Measurements from ENCODE around the gene SMIM30. TPM values are rescaled to one million over a fixed set of nuclear protein-coding genes. Genes with fewer than 3 reads are reported as not detected.

Gene SMIM30
- total RNA-seq, 1 experiment from 2014 or later: 55.8 TPM

DNA sequence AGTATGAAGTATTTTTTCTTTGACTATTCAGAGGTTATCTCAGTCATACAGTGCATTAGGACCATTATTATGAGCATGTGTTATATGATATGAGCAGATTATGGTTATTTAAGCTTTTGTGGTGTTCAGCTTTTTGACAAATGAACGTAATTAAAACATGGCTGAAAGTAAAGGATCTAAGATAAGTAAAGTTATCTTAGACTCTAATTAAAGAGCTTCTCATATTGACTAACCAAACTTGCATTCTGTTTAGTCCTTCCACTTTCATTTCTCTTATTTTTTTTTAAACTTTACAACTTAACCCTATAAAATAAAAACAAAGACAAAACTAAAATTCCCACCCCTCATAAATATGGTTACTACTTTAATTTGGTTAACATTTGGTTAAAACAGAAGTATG lies 24.8 kb downstream of the SMIM30 start:
- Histone ChIP-seq H3K4me2 (ENCODE audit: low read length) (no peak overlapping the region), H3K79me2 (ENCODE audit: insufficient read depth, low read length) (no peaks in the 10 kb centered on the region), H3K4me1 (ENCODE audit: control insufficient read depth in 1 of 2, insufficient read depth in 2 of 2, low read length in 2 of 2) (no peaks in the 10 kb centered on the region), H3K9me3 (ENCODE audit: control insufficient read depth in 1 of 2, insufficient read depth in 1 of 2, low read depth in 1 of 2, low read length in 2 of 2) (no peaks in the 10 kb centered on the region), H3K27me3 (ENCODE audit: insufficient read depth, low read length) (no peaks in the 10 kb centered on the region), H4K20me1 (ENCODE audit: insufficient read depth) (no peaks in the 10 kb centered on the region), H2AFZ (ENCODE audit: low read depth, low read length, poor library complexity, severe bottlenecking) (no peak overlapping the region), H3K9ac (ENCODE audit: low read length) (no peak overlapping the region), H3K27ac (ENCODE audit: low read depth, low read length) (no peak overlapping the region), H3K4me3 (replicated peaks in 1 of 2; ENCODE audit: low read depth in 1 of 2, low read length in 2 of 2) (no peak overlapping the region), H3K36me3 (ENCODE audit: control insufficient read depth in 1 of 2, insufficient read depth in 2 of 2, low read length in 2 of 2) (no peaks in the 10 kb centered on the region), H3K9me2 (ENCODE audit: insufficient read depth) (no peaks in the 10 kb centered on the region)
- no TSS peak for BruUV-seq (replicated peaks)
- POLR2A ChIA-PET: no interaction called here
- CTCF ChIA-PET: no interaction called here
- TF ChIP-seq, protein P1, sequence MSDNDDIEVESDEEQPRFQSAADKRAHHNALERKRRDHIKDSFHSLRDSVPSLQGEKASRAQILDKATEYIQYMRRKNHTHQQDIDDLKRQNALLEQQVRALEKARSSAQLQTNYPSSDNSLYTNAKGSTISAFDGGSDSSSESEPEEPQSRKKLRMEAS (IDR thresholded peaks at IDR 0.05): no peak
- no peak for TF ChIP-seq YY1 (IDR thresholded peaks at IDR 0.05; ENCODE audit: extremely low read depth, insufficient replicate concordance, low read depth, low read length)
- no peak for TF ChIP-seq CEBPB (IDR thresholded peaks at IDR 0.05; ENCODE audit: low read depth)
- TF ChIP-seq ZFX (IDR thresholded peaks at IDR 0.05): no peak
- TF ChIP-seq, protein P2, sequence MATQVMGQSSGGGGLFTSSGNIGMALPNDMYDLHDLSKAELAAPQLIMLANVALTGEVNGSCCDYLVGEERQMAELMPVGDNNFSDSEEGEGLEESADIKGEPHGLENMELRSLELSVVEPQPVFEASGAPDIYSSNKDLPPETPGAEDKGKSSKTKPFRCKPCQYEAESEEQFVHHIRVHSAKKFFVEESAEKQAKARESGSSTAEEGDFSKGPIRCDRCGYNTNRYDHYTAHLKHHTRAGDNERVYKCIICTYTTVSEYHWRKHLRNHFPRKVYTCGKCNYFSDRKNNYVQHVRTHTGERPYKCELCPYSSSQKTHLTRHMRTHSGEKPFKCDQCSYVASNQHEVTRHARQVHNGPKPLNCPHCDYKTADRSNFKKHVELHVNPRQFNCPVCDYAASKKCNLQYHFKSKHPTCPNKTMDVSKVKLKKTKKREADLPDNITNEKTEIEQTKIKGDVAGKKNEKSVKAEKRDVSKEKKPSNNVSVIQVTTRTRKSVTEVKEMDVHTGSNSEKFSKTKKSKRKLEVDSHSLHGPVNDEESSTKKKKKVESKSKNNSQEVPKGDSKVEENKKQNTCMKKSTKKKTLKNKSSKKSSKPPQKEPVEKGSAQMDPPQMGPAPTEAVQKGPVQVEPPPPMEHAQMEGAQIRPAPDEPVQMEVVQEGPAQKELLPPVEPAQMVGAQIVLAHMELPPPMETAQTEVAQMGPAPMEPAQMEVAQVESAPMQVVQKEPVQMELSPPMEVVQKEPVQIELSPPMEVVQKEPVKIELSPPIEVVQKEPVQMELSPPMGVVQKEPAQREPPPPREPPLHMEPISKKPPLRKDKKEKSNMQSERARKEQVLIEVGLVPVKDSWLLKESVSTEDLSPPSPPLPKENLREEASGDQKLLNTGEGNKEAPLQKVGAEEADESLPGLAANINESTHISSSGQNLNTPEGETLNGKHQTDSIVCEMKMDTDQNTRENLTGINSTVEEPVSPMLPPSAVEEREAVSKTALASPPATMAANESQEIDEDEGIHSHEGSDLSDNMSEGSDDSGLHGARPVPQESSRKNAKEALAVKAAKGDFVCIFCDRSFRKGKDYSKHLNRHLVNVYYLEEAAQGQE (IDR thresholded peaks at IDR 0.05; ENCODE audit: low read depth): no peak
- intact Hi-C loops (cut with micrococcal nuclease): no loop called here
- RAD21 ChIA-PET (ENCODE audit: low non-redundant PET in 1 of 2, low total read pairs in 2 of 2, uncharacterized antibody in 2 of 2, unreplicated experiment in 2 of 2): no interaction called here
- no peak for DNase-seq (ENCODE audit: low read depth, low spot score)
- no peak for ATAC-seq

DNA sequence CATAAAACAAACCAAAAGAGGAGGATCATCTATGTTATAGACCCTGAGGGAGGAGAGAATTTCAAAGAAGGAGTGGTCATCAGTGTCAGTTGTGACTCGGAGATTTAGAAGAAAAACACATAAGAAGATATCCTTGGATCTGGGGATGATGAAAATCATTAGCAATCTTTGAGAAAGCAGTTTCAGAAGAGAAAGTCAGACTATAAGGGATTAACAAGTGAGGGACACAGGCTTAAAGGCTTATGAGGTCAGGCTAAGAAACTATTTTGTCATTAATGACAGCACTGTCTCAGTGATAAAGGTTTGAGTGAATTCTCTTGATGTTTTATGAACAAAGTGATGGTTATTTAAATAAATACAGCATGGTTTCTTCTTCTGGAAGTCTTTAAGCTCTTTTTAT lies 25.6 kb downstream of the SMIM30 start:
- no peak overlapping the region for H3K4me3 ChIP-seq (replicated peaks in 1 of 2; ENCODE audit: low read depth in 1 of 2, low read length in 2 of 2)
- ChIA-PET POLR2A (no interaction called here), CTCF (no interaction called here), RAD21 (ENCODE audit: low non-redundant PET in 1 of 2, low total read pairs in 2 of 2, uncharacterized antibody in 2 of 2, unreplicated experiment in 2 of 2) (no interaction called here)
- BruUV-seq (replicated peaks): no TSS peak
- no peak overlapping the region for H2AFZ ChIP-seq (ENCODE audit: low read depth, low read length, poor library complexity, severe bottlenecking)
- no peak for TF ChIP-seq RAD21 (IDR thresholded peaks at IDR 0.05; ENCODE audit: low read depth)
- TF ChIP-seq SP1 (IDR thresholded peaks at IDR 0.05; ENCODE audit: low read depth): no peak
- no peak for TF ChIP-seq POLR2AphosphoS5 (IDR thresholded peaks at IDR 0.05; ENCODE audit: low read depth, low read length)
- TF ChIP-seq, protein P3, sequence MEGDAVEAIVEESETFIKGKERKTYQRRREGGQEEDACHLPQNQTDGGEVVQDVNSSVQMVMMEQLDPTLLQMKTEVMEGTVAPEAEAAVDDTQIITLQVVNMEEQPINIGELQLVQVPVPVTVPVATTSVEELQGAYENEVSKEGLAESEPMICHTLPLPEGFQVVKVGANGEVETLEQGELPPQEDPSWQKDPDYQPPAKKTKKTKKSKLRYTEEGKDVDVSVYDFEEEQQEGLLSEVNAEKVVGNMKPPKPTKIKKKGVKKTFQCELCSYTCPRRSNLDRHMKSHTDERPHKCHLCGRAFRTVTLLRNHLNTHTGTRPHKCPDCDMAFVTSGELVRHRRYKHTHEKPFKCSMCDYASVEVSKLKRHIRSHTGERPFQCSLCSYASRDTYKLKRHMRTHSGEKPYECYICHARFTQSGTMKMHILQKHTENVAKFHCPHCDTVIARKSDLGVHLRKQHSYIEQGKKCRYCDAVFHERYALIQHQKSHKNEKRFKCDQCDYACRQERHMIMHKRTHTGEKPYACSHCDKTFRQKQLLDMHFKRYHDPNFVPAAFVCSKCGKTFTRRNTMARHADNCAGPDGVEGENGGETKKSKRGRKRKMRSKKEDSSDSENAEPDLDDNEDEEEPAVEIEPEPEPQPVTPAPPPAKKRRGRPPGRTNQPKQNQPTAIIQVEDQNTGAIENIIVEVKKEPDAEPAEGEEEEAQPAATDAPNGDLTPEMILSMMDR (IDR thresholded peaks at IDR 0.05 in 2 of 3, conservative IDR thresholded peaks at IDR 0.05 in 1 of 3; ENCODE audit: borderline replicate concordance in 1 of 3, insufficient read depth in 1 of 3, low read depth in 2 of 3, low read length in 2 of 3): no peak
- no peak for TF ChIP-seq ZNF274 (IDR thresholded peaks at IDR 0.05; ENCODE audit: low read depth, low read length)
- no peak for TF ChIP-seq TCF7L2 (IDR thresholded peaks at IDR 0.05; ENCODE audit: borderline replicate concordance, extremely low read depth, insufficient read depth, insufficient read length)
- TF ChIP-seq JUND (IDR thresholded peaks at IDR 0.05): no peak
- no peak for TF ChIP-seq CBX3 (IDR thresholded peaks at IDR 0.05; ENCODE audit: low read depth)
- no peak for TF ChIP-seq CEBPB (IDR thresholded peaks at IDR 0.05; ENCODE audit: low read depth)
- TF ChIP-seq EZH2 (IDR thresholded peaks at IDR 0.05): no peak
- TF ChIP-seq POLR2A (IDR thresholded peaks at IDR 0.05; ENCODE audit: borderline replicate concordance, extremely low read depth, insufficient read depth, insufficient read length): no peak
- no peak for TF ChIP-seq ZFX (IDR thresholded peaks at IDR 0.05)
- TF ChIP-seq YY1 (IDR thresholded peaks at IDR 0.05; ENCODE audit: extremely low read depth, insufficient replicate concordance, low read depth, low read length): no peak
- H3K79me2 ChIP-seq (ENCODE audit: insufficient read depth, low read length): no peaks in the 10 kb centered on the region
- intact Hi-C loops (cut with micrococcal nuclease): no loop called here
- no peaks in the 10 kb centered on the region for H3K36me3 ChIP-seq (ENCODE audit: control insufficient read depth in 1 of 2, insufficient read depth in 2 of 2, low read length in 2 of 2)
- DNase-seq (ENCODE audit: low read depth, low spot score) (no peak), ATAC-seq (no peak)
- no peaks in the 10 kb centered on the region for H3K4me1 ChIP-seq (ENCODE audit: control insufficient read depth in 1 of 2, insufficient read depth in 2 of 2, low read length in 2 of 2)
- no peaks in the 10 kb centered on the region for H3K9me3 ChIP-seq (ENCODE audit: control insufficient read depth in 1 of 2, insufficient read depth in 1 of 2, low read depth in 1 of 2, low read length in 2 of 2)
- no peaks in the 10 kb centered on the region for H3K27me3 ChIP-seq (ENCODE audit: insufficient read depth, low read length)
- H3K4me2 ChIP-seq (ENCODE audit: low read length): no peak overlapping the region
- H3K9ac ChIP-seq (ENCODE audit: low read length): no peak overlapping the region
- H3K9me2 ChIP-seq (ENCODE audit: insufficient read depth): no peaks in the 10 kb centered on the region
- H4K20me1 ChIP-seq (ENCODE audit: insufficient read depth): no peaks in the 10 kb centered on the region
- no peak overlapping the region for H3K27ac ChIP-seq (ENCODE audit: low read depth, low read length)
